HG03460 (cell line): ENCODE results near the gene ZYX.
"Not testable (repeated sequence)": the region's sequence is repeated elsewhere in the genome, so short reads cannot be mapped to it uniquely, and the experiment has no call there.

Experiments
- ATAC-seq: cut with Tn5 transposase; IDR thresholded peaks from one replicate; pipeline ENCODE4 v1.9.1; 2021; ENCODE audit not compliant: unreplicated experiment

Gene ZYX

DNA sequence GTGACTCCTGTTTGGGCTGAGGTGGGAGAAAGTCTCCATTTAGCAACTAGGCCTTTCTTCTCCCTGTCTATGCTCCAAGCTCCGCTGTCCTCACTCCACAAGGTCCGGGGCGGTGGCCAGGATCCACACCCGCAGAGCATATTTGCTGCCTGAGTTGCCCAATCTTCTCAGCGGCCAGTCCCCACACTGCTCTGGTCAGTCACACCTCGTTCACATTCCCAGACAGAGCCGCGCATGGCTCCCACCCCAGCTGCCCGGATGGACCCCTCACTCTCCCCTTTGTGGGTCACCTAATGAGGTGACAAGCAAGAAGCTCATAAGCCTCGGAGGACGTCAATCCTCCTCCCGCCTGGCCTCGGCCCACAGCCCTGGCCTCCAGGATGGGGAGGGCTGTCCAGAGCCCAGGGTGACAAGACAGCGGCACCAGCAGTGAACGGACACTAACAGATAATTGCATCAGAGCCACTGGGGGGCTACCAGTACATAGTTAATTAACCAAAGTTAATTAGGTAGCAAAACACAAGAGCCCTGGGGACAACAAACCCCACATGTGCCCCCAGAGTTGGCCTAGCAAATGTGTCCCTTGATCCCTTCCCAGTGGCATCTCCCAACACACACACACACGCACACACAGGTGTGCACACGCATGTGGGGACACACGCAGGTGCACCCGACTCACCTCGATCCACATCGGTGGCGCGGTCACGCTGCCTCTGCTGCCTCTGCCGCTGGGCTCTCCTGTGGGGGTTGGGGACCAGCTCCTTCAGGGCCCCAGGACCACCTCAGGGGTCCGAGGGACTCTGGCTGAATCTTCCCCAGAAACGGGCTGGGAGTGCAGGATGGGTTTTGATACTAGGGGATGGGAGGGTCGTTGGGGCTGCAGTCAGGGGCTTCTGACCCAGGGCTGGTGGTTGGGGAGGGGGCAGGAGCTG, 15.7 kb downstream of the ZYX start:
- ATAC-seq: no peak

DNA sequence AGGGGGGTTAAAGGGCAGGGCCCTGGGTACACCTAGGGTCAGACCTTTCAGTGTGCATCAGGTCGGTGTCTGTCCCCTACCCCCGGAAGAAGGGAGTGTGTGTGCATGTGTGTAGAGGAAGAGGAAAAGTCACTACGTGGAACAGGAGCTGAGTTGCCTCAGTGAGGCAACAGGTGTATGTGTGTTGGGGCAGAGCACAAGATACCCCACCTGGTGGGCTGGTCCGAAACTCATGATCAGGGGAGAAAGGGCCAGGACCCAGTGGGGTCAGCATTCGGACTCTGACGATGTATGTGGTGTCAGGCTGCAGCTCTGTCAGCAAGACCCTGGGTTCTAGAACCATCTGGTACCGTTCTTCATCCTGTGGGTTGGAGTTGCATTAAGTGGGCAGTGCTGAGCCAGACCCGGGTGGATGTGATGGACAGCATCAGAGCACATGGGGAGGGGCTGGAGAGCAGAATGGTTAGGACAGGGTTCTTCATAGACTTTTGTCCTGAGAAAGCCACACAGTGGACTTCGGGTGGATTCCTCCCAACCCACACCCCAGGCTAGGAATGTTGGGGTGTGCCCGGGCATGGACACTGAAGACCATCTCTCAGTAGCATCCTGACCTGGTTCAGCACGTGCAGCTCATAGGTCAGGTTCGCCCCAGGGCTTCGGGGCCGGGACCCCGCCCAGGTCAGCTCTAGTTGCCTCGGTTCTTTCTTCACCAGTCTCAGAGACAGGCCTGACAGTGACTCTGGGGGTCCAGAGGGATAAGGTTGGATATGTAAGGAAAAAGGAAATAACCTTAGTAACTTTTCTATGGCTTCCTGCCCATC, 16.8 kb downstream of the ZYX start:
- no peak for ATAC-seq

GRCh38 chr7:143398616-143399015, 17.5 kb downstream of the ZYX start:
- ATAC-seq: no peak

DNA sequence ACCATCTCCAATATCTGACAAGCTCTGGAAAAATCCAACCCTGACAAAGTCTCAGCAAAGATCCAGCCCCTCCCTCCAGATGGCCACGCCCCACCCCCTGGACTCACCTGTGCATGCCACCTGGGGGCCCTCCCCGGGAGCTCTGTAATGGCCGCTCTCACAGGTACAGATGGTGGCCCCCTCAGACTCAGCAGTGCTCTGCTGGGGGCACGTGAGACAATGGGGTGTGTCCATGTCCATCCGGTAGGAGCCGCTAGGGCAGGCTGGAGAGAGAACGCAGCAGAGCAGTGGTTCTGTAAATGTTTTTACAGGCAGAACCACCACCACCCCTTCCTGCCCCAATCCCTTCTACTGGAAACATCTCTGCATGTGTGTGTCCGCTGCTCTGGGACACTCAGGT, 18.0 kb downstream of the ZYX start:
- no peak for ATAC-seq

- no peak for ATAC-seq
Observed at GRCh38 chr7:143399642-143400041, 18.5 kb downstream of the ZYX start.

DNA sequence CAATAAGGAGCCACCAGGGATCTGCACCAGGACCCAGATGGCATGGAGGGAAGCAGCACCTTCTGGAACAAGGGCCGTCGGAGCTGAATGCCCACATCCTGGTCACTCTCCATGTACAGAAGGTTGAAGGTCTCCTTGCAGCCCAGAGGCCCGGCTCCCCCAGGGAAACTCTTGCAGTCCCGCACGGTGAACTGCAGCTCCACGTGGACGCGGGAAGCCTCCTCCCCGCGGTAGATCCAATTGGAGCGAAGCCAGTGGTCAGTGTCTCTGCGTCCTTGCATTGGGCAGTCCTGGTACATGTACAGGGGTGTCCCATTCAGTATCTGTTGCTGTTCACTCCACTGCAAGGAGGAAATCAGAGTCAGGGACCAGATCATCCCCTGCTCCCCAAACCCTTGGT, 20.1 kb downstream of the ZYX start:
- ATAC-seq: no peak

DNA sequence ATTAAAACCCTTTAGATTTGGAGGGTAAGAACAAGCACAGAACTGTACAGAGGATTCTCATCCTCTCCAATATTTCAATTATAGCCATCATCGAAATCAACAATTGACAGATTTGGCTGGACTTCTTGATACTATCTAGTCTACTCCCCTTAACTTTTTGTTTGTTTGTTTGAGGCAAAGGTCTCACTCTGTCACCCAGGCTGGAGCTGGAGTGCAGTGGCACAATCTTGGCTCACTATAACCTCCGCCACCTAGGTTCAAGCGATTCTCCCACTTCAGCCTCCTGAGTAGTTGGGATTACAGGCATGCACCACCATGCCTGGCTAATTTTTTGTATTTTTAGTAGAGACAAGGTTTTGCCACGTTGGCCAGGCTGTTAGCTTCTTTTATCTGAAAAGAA, 21.1 kb downstream of the ZYX start:
- not testable (repeated sequence) for ATAC-seq

DNA sequence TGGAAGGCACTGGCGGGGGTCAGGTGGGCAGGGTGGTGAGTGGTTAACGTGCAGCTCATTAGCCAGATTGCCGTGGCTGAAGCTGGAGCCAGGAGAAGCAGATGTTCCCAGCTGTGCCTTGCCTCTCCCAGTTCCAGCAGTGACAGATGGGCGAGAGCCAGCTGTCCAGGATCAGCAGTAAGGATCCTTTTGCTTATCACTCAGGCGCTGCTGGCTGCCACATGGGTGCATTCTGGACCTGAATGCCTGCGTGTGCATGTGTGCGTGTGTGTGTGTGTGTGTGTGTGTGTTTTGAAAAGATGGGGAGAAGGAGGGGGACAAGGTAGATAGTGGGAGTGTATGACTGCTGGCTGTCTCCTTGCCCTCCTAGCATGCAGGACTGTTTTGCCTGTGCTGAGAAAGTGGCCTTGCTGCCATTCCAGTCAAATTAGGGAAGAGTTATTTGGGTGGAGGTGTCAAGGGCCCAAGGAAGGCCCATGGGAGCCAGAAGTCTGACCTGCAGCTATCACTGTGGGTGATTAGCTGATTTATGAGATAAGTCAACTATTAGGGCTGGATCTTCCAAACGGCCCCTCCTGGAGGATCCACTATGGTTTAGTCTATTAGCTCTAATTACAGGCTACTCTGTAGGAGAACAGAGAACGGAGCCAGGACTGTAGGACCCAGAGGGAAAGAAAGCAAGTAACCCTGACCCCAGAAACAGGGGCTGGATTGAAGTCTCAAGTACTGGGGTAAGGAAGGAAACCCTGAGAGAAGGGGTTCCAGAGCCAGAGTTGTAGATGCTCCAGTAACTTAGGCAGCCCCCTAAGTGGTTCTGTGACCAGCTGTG, 24.2 kb downstream of the ZYX start:
- no peak for ATAC-seq

DNA sequence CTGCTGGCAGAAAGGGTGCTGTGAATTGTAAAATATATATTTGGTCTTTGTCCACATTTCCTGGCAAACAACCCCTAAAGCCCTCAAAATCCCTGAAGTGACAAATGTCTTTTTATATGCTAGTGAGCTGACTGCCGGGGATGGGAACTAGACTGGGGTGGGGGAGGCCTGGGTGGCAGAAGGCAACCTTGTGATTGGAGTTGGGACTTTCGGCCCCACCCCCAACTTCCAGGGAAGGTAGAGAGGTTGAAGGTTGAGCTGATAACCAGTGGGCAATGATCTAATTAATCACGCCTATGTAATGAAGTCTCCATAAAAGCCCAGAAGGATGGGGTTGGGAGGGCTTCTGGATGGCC, 24.8 kb downstream of the ZYX start:
- no peak for ATAC-seq

DNA sequence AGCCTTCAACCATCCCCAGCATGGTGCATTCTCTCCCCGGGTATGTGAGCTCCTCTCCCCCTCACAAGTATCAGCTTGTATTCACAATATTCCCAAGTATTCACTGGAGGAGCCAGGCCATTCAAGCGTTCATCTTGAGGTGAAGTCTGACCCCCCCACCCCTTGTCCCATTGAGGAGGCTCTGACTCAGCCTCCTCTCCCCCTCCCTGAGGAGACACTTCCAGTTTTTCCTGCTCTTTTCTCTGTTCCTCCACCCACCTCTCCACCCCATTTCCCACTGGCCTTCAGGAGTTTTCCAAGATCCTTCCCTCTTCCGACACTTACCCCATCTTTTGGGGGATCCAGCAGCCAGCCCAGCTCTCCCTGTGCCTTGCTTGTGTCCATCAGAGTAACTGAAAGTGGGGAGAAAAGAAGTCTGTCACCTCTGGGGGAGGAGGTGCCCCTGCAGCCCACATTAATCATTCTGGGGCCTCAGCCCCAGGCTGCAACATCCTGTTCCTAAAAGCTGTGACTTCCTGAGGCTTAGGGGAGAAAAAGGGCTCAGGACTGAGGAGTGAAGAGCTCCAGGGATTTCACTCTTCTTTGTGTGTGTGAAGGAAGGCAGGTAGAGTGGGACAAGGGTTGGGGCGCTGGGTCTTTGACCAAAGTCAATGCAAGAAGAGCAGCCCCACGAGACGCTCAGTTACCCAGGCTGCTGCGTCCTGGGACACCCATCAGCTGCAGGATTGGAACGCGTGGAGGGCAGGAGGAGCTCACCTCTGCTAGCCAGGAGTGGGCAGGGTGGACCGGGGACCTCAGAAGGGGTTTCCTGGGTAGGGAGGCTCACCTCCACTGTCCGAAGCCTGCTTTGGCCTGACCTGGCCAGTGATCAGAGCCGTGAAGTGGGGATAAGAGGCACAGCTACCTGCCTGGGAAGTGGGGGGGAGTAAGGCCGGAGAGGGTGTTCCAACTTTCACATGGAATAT, 26.4 kb downstream of the ZYX start:
- no peak for ATAC-seq

DNA sequence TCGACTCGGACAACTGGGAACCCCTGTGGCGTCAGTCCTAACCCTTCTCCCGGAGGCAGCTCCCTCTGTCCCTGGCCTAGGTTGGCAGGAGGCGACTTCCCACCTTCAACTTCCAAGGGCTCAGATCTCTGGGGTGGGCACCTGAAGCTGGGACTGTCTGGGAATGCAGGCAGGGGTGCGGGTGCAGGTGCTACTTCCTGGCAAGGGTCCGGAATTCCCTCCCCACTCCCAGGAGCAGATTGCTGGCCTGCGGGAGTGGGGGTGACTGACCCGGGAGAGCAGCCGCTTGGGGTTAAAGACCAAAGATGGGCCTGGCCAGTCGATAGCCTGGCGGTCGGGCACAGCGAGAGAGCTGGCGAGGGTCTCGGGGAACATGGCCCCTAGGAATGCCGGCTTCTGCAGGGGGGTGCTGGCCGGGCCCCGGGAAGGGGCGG, 27.1 kb downstream of the ZYX start:
- no peak for ATAC-seq

GRCh38 chr7:143408686-143409561, 27.8 kb downstream of the ZYX start, which contains the start of gene EPHA1:
Gene EPHA1 (minus strand): TSS chr7:143408856. CDS start chr7:143408805, 51 bp downstream.
- ATAC-seq: no peak

DNA sequence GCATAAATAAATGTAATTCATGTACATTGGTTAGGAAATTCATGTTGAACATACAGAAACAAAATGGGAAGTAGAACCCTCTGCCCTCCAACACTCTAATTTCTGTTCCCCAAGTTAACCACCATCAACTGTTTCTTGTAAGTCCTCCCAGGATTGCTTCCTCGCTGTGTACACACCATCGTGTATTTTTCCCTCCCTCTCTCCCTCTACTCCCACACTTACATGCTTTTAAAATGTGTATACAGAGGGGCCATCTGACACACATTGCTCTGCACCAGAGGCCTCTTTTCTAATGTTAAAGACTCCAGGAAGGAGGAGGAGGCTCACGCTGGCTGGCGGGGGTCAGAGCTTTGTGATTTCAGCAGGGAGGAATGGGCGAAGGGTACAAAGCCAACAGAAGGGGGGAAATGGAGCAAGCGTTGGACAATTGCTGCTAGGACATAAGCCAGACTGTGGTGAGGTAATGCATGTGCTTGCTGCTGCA, 29.4 kb downstream of the ZYX start:
- no peak for ATAC-seq

DNA sequence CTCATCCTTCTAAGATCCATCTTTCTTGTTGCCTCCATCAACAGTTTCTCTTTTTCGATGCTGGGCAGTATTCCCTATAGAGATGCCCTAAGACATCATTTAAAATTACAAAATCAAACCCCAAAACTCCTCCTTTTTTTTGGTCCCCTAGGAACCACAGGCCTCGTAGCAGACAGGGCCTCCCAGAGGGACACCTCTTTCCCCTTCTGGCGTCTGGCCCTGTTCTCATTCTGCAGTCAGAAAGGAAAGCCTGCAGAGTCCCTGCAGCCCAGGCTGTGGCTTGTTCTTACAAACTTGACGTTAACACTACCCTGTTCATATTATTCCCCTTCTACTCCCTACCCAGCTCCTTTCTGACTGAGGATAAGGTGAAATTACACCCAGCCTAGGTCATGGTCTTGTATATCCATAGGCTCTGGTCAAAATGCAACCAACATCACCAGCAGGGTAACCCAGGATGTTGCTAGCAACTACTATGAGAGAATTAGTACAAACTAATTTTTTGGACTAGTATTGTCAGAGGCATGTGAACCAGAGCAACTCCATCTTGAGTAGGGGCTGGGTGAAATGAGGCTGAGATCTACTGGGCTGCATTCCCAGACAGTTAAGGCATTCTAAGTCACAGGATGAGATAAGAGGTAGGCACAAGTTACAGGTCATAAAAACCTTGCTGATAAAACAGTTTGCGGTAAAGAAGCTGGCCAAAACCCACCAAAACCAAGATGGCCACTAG, 31.0 kb downstream of the ZYX start:
- no peak for ATAC-seq

DNA sequence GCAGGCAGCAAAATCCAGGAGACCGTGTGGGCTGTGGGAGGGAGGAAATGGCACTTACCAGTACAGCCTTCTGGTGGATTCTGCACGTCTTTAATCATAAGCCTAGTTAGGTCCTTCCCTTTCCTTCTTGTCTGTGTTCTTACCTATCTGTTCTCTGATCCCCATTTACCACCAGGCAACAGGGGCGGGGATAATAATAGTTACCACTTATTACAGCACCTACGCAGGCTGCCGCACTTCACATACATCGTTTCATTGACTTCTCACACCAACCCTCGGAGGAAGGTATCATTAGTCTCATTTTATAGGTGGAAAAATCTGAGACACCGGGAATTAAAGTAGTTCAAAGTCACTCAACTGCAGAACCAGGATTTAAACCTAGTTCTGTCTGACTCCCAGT, 32.0 kb downstream of the ZYX start:
- ATAC-seq: no peak

- not testable (repeated sequence) for ATAC-seq
Observed at GRCh38 chr7:143415209-143415608, 34.1 kb downstream of the ZYX start.

DNA sequence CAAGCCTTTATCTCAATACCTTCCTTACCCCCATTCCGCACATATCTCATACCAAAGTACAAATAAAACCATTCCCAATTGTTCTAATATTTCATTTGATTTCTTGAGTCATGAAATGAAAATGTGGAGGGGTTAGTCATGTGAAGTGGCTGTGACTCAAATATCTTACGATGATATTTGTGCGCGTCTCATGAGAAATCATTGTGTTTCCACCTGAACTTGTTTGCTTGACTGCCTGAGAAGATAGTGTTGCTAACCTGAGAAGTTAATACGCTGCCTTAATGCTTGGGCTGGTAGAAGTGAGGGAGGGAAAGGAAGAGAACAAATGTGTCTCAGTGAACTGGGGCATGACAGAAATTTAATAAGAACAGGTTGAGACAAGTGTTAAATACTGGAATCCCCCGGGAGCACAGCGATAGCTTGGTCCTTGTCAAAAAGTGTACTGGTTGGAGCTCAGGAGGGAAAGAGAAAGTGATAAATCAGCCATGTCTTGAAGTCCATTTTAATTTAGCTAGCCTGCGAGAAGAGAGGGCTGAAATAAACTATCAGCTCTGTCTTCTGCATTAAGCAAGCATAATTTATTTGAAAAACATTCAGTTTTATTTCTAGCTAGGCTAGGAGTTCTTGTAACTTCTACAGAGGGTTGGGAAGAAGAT, 34.7 kb downstream of the ZYX start:
- no peak for ATAC-seq
